GM21515 (cell line): ENCODE measurements around the gene MBNL2.
"Not testable (repeated sequence)": the region's sequence is repeated elsewhere in the genome, so short reads cannot be mapped to it uniquely, and the experiment has no call there.

Experiments used
- ATAC-seq: cut with Tn5 transposase; IDR thresholded peaks from one replicate; pipeline ENCODE4 v1.9.1; 2021; ENCODE audit not compliant: unreplicated experiment

MBNL2 gene

GRCh38 chr13:97342936-97343335 lies 120.8 kb downstream of the MBNL2 start:
- ATAC-seq: no peak

GRCh38 chr13:97344265-97345175 lies 122.4 kb downstream of the MBNL2 start:
- peak; percentile 76 for ATAC-seq

GRCh38 chr13:97346097-97346496 lies 124.0 kb downstream of the MBNL2 start:
- ATAC-seq: no peak

- ATAC-seq: no peak
Observed at GRCh38 chr13:97346561-97347254, 124.6 kb downstream of the MBNL2 start.

- no peak for ATAC-seq
Observed at GRCh38 chr13:97347255-97347932, 125.3 kb downstream of the MBNL2 start.

GRCh38 chr13:97348569-97349100 lies 126.5 kb downstream of the MBNL2 start:
- no peak for ATAC-seq

- not testable (repeated sequence) for ATAC-seq
Observed at GRCh38 chr13:97352012-97352411, 129.9 kb downstream of the MBNL2 start.

- ATAC-seq: no peak
Observed at GRCh38 chr13:97352815-97353214, 130.7 kb downstream of the MBNL2 start.

- no peak for ATAC-seq
Observed at GRCh38 chr13:97353927-97354675, 132.0 kb downstream of the MBNL2 start.

GRCh38 chr13:97354808-97355207 lies 132.7 kb downstream of the MBNL2 start:
- ATAC-seq: no peak

GRCh38 chr13:97356592-97356991 lies 134.5 kb downstream of the MBNL2 start:
- ATAC-seq: no peak

- ATAC-seq: peak; percentile 93
Observed at GRCh38 chr13:97359181-97360057, 137.3 kb downstream of the MBNL2 start.

GRCh38 chr13:97360610-97361009 lies 138.5 kb downstream of the MBNL2 start:
- no peak for ATAC-seq

- ATAC-seq: no peak
Observed at GRCh38 chr13:97364031-97364430, 141.9 kb downstream of the MBNL2 start.

GRCh38 chr13:97364827-97365226 lies 142.7 kb downstream of the MBNL2 start:
- no peak for ATAC-seq

- no peak for ATAC-seq
Observed at GRCh38 chr13:97366172-97366688, 144.1 kb downstream of the MBNL2 start.

GRCh38 chr13:97367016-97367822 lies 145.1 kb downstream of the MBNL2 start:
- peak; percentile 41 for ATAC-seq

- ATAC-seq: peak; percentile 59
Observed at GRCh38 chr13:97369261-97369893, 147.2 kb downstream of the MBNL2 start.
